Smooth muscle cell of the brain vasculature (primary cell): Measurements from ENCODE around the gene GRM2.

Experiments used
- DNase-seq: peaks from one replicate; pipeline ENCODE4 v3.0.0-alpha.2; 2012; ENCODE audit warnings: low read depth, low spot score

Gene GRM2

DNA sequence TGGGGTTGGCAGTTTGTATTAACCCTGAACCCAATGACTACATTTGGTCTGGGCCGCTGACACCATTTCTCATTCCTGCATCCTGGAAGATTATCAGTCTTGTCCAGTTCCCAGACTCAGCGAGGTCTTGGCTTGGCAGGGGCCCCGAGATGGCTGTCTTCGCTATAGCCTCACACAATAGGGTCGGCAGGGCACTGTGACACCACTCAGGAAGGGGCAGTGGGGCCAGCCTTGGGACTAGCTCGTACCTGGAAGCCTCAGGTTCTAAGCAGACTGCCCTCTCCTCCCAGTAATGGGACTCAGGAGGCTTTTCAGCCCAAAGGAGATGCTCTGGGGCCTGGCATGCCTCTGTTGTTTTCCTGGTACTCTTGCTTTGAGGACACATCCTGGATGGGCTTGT, 26.7 kb upstream of the GRM2 start:
- DNase-seq = no peak

- DNase-seq = no peak
Measured at GRCh38 chr3:51680663-51681230, 26.1 kb upstream of the GRM2 start.

DNA sequence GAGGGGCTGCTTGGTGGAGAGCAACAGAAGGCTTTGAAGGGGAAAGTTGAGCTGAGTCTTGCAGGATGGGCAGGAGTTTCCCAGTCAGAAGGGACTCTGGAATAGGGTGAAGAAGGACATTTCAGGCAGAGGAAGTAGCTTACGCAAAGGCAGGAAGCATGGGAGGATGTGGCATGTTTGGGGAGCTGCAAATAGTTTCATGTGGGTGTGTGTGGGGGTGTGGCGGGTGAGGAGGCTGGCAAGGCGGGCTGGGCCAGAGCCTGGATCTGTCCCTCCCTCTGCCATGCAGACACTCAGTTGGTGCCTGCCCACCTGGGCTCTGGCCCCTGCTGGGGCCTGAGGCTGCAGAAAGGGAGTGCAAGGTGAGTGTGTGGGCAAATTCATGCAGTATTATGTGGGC, 25.4 kb upstream of the GRM2 start:
- DNase-seq = no peak

DNA sequence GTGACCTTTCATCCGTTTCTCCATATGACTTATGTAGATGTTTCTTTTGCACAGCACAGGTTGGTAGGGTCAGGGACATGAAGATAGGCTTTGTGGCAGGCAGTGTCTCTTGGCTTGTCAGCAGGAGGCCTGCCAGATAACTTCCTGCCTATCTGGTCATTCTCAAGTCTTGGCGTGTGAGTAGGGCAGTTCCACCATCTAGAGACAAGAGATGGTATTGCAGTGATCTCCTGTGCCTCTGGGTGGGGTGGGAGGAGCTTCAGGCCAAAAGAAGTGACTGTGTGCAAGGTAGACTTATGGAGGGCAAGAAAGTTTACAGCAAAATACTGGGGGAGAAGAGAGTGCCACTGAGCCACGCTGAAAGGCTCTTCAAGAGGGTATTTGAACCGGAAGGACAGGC, 24.8 kb upstream of the GRM2 start:
- DNase-seq = peak; percentile 63

DNA sequence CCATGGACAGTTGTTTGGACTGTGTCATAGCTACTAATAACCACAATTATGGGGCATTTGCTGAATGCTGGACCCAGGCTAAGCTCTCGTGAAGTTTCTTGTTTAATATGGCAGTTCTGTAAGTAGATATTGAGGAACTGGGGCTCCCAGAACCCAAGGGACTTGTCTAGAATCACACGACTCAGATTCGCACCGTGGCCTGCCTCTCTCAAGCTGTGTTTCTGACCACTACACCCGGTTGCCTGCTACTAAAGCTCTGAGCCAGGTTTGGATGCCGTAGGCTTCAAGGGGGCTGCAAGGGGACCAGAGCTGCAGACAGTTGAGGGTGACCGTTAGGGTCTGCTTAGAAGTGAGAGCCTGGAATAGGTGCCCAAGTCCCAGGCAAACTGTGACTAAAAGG, 24.3 kb upstream of the GRM2 start:
- no peak for DNase-seq

- DNase-seq = no peak
Measured at GRCh38 chr3:51683566-51683965, 23.3 kb upstream of the GRM2 start.

DNA sequence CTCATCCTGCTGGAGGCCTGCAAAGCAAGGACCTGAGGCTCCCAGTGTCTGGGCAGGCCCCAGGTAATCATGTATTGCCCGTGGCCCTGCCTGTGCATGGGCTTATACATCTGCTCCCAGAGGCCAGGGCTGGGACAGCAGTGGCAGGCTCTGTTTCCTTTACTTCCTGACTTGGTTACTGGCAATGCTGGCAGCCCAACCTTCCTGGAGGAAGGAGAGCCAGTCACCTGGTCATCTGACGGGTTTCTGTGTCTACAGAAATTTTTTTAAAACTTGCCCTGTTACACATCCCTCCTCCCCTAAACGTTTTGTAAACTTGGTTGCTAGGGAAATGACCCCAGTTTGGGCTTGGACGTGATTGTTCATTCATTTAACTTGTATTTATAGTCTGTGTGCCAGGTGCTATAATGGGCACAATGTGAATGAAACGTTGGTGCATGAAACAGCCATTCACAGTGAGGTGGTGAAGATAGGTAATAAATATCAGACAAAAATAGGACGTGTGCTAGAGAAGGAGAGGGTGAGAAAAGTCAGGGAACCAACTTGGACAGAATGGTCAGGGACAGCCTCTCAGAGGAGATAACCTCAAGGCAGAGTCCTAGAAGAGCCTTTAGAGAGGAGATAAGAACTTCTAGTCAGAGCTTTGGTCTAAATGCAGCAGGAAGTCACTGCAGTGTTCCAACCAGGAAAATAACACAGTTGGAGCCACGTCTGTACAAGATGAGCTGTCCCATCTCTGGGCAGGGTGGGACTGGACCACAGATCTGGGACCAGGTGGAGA, 21.7 kb upstream of the GRM2 start:
- DNase-seq = no peak

DNA sequence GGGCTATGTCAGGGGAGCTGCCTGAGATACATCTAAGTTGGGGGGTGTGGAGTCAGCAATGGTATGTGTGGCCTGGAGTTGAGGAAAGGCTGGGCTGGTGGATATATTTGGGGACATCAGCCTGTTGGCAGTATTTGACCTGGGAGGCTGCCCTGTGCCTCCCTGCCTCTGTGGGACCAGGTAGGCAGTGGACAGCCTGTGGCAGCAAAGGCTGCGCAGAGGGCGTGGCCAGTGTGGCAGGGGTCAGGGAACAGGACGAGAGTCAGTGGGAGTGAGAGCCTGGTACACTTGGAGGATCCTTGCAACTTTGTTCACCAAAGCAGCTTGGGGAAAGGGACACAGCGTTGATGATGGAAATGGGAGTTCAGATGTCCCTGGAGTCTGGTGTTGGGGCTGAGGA, 20.8 kb upstream of the GRM2 start:
- no peak for DNase-seq

GRCh38 chr3:51686512-51687215, 20.2 kb upstream of the GRM2 start:
- DNase-seq = no peak

GRCh38 chr3:51687431-51688205, 19.2 kb upstream of the GRM2 start:
- no peak for DNase-seq

DNA sequence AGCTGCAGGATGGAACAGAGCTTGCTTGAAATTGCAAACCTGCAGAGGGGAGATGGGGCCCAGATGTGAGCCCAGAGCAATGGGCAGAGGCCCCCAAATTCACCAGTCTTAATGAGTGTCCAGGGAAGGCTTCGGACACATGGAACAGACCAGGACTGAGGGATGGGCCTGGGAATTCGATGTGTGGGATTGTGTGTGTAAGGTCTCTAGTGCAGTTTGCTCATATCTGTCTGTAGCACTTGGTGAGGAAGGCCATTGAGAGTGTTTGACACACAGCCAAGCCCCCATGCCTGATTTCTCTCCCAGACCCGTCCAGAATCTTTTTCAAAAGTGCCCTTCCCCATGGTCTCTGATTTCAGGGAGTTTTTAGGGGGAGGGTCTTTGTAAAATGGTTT, 18.7 kb upstream of the GRM2 start:
- DNase-seq = no peak

DNA sequence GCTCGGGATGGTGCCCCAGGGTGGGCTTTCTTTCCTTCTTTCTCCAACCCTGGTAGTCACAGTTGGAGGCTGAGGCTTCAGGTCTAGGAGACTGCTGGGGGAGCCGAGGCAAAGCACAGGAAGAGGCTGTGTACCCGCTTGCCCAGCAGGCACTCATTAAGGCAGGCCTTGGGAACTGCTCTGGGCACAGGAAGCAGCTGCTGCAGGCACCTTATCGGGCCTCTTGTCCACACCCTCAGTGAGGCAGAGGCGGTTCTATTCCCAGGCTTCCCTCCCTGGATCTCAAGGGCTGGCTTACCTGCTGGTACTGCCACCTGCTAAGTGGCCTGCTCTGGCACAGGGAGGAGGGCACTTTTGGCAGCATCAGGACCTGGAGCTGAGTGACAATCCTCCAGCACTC, 15.8 kb upstream of the GRM2 start:
- DNase-seq = no peak

DNA sequence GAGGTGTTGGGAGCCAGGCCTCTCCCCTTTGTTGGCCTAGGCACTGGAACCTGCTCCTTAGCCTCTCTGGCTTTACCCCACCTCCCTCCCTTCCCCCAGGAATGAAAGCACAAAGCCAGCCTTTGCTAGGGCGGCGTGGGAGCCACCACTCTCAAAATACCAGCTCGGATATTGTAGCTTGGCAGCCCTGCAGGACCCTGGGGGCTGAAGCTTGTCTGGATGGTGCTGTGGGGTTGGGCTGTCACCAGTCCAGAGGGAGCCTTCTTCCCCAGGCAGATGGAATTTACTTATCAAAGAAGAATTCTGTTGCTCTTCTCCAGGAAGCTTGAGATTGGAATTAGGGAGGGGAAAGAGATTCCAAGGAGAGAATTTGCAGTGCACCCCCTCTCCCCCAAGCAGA, 14.9 kb upstream of the GRM2 start:
- DNase-seq = no peak

DNA sequence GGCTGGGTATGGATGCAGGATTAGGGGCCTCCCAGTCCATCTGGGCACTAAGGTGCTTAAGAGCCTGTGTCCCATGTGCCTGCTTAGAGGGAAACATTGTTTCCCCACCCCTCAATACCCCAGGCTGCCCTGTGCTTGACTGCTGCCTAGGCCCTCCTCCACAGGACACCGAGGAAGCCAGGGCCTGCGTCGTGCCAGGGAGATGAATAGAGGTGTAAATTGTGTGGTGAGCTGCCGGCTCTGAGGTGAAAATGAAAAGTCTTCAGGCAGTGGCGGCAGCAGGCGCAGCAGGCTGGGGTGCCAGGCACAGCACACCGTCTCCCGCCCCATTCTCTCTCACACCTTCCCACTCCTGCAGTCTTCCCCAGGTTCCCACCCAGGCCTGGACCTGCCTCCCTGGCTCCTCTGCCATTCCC, 13.9 kb upstream of the GRM2 start:
- DNase-seq = no peak

DNA sequence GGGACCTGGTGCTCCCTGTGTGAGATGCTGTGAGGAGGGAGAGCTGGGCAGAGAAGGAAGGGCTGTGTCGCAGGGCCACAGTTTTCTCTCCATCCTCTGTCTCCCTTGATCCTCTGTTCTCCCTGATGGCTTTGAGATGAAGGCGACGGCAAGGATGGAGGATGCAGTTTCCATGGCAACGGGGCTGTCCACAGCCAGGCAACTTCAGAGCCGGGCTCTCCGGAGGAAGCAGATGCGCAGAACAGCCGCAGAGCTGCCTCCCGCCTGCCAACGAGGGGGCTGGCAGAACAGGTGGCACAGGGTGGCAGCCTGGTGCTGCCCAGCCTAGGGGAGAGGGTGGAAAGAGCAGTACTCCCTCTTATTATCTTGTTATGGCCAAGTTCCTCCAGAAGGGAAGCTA, 9.9 kb upstream of the GRM2 start:
- DNase-seq = no peak

- DNase-seq = no peak
Measured at GRCh38 chr3:51698209-51698608, 8.7 kb upstream of the GRM2 start.

GRCh38 chr3:51700403-51700802, 6.5 kb upstream of the GRM2 start:
- DNase-seq = no peak

DNA sequence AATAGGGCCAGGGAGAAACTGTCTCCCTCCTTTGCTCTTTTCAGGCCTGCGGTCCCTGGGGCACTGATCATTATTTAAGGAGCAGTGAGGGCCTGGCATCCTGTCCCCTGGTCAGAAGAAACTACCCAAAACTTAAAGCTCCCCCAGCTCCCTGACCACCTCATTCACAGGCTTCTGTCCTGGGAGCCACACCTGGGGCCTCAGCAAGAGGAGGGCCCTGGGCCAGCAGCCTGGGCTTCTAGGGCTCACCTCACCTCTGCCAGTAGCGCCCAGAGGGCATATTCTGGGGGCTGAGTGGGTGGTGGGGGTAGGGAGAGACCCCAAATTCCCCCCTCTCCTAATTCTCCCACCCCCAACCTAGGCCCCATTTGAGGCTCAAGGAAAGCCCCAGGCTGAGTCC, 4.7 kb upstream of the GRM2 start:
- DNase-seq = no peak

DNA sequence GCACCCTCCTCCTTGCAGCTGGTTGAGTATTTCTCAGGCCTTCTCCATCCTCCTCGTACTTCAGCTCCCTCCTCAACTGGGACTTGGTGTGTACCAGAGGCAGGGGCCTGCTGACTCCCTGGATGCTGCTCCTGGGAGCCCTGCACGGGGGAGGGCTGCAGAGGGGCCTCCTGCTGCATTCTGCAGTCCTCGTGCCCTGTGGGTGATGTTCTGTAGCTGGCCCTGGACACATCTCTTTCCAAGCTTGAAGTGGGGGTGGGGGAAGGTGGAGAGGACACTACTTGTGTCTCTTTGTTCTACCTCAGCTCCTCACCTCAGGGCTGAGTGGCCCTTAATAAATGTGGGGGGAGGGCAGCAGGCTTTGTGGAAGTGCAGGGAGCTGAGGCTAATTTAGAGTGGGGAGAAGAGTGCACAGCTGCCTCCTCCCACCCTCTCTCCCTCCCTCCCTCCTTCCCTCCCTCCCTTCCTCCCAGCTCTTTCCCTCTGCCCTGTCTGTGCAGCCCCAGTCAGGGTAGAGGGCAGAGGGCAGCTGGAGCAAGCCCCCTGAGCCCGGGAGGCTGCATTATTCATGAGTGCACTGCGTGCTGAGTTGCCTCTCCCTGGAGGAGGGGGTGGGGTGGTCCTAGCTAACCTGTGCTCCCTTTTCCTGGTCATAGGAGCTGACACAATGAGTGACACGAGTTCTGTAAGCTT, 3.7 kb upstream of the GRM2 start:
- no peak for DNase-seq

- DNase-seq = no peak
Measured at GRCh38 chr3:51703761-51704510, 2.9 kb upstream of the GRM2 start.

GRCh38 chr3:51704511-51704950, 2.3 kb upstream of the GRM2 start:
- DNase-seq = no peak
